NOMO-1 treated with DMSO at 0.1 percent for 48 hours (cell line): ENCODE results near the gene MPHOSPH9.

ENCODE experiments used
- DNase-seq: peaks from one replicate; lab custom pipeline; 2025; ENCODE audit not compliant: unreplicated experiment; lab: John Stamatoyannopoulos, UW

Gene MPHOSPH9

GRCh38 chr12:123131879-123132402, 101.0 kb downstream of the MPHOSPH9 start:
- no peak for DNase-seq

DNA sequence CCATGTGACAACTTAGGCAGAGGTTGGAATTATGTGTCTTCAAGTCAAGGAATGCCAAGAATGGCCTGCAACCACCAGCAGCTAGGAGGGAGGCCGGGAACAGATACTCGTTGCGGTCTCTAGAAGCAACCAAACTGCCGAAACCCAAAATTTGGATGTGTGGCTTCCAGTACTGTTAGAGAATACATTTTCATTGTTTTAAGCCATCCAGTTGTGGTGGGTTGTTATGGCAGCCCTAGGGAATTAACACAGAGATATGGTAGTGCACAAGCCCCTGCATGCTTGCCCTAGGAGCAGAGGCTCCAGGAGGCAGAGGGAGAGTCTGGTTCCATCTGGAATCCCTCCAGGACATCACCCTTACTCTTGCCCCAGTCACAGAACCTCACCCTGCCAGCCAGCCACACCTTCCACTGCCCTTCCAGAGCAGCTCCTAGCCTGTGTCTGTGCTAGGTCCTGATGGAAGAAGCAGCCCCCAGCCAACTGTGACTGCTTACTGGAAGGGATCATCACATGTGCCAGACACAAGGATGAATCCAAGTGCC, 101.6 kb downstream of the MPHOSPH9 start:
- DNase-seq = no peak

GRCh38 chr12:123129621-123130020, 103.3 kb downstream of the MPHOSPH9 start:
- no peak for DNase-seq

DNA sequence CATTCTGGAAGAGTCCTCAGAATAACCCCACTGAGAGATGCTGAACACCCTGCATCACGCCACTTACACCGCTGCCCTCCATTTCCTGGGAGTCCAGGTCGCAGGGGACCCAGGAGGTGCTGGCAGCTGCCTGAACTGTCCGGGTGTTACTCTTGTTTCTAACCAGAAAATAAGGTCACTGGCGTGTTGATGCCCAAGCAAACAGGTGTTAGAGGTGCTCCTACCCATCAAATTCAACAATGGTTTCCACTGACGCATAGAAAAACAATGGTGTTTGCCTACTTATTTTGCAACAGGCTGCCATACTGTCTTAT, 105.8 kb downstream of the MPHOSPH9 start:
- DNase-seq = no peak

DNA sequence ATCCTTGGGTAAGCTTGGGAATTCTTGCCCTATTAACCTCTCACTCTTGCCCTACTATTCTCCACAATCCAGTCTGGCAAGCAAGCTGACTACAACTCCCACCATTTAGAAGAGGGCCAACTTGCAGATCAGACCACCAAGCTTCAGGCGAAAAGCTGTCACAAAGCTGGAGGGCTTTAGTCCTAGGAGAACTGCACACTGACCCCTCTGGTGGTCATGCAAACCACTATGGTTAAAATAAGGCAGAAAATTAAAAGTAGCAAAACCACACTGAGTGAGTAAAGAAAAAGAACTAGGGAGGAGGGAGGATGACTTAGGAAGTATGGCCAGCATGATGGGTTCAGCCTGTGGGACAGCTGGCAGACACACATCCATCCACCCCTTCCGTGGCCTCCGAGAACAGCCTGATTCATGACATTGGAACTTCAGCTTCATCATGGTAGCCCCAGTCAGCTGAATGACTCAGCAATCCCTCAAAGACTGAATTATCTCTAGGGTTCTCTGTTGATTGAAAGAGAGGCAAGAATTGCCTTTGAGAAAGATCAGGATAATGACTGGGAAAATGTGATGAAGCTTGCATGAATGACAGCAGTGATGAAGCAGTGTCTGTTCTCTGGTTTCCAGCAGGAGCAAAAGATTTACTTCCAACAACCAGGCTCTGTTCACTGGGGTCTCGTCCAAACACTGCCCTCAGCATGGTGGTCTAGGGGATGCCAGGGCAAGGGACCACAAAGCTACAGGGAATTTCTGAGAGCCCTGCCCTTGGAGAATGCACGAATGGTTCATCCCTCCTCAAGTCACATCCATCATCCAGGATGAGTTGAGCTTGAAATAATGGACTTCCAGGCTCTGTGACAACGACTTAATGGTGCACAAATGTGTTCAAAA, 106.4 kb downstream of the MPHOSPH9 start:
- peak; percentile 40 for DNase-seq

GRCh38 chr12:123122626-123123025, 110.3 kb downstream of the MPHOSPH9 start:
- DNase-seq = no peak

GRCh38 chr12:123121670-123122069, 111.3 kb downstream of the MPHOSPH9 start:
- DNase-seq = no peak

DNA sequence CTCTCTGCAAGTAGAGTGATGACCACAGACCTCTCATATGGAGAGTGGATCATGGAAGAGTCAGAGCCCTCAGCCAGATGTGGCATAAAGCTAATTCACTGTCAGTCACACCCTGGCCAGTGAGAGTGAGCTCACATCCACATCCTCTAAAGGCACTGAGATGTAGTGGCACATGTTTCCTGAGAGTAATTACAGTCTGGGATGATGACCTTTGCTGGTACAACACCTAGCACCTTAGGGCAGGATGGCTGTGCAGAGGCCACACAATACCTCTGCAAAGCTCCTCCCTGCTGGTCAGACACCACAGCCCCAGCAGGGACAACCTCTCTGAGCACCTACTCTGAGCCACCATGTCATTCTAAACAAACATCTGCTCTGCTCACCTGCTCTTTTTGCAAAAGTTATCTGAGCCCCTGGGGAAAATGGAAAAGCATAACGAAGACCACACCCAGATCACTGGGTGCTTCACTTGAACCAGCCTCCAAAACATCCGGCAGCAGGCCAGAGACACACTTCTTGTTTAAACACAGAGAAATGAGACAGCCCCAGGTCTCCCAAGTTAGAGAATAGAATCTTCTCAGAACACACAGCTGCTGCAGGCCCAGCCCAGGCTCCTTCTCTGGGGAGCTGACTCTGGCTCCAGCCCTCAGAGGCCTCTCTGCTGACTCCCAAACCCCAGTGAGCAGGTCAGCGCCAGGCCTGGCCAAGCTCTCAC, 112.3 kb downstream of the MPHOSPH9 start:
- DNase-seq = no peak

DNA sequence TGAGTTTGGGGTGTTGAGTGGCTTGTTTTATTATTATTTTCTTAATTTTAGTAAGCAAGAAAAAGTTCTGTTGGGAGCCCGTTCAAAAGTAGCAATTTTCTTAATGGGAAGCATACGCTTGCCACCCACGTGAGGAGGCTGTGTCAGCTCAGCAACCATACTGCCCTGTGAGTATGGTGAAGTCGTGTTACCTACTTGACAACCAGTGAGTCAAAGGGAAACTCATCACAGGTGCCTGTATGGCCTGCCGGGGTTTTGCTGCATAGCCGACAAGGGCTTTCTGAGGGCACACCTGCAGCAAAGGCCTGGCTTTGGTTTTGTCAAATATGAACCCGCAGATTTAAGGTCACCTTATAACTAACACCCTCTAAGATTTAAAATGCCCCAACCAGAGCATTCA, 113.1 kb downstream of the MPHOSPH9 start:
- DNase-seq = no peak

DNA sequence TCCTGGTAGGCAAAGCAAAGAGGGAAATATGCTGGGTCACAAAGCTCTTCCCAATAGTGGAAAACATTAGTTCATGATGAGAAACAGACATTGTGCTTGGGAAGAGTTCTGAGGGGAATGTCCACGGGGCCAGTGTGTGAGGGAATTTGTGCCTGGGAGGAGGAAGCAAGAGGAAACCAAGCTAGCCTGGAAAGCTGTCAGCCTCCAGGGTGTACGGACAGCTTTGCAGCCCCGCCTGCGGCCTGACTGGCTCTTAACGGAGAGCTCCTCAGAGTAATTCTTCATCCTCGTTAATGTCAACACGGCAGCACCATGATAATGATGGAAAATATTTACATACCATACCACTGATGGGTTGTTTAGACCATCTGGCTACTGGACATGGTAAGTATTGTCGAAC, 114.4 kb downstream of the MPHOSPH9 start:
- DNase-seq = no peak

DNA sequence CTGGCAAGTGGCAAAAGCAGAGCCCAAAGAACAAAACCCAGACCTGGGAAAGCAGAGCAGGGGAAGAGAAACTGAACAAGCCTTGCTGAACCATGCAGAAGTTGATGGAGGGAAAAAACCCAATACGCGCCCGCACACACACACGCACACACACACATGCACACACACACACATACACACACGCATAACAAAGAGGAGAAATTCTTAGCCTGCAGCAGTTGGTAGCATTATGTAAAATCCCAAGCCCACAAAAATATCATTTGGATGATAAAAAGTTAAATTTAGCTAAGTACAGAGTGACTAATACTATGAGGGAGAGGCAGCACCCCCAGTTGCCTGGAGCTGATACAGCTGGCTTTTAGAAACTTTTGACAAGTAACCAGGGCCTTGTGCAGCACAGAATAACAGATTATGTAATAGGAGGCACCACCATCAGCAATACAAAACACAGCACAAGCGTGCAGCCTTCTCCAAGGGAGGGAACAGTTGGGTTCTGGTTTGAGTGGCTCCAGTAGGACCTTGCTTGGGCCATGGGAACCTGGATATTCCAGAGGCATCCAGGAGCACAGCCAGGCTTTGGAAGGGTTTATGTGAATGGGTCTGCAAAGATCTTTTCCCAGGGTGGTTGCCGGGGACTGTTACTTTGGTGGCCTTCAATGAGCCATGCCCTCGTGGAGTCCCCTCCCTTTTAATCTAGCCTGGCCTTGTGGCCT, 117.4 kb downstream of the MPHOSPH9 start:
- peak; percentile 68 for DNase-seq

- no peak for DNase-seq
These were observed 118.4 kb downstream of the MPHOSPH9 start for GRCh38 chr12:123114304-123115083.

DNA sequence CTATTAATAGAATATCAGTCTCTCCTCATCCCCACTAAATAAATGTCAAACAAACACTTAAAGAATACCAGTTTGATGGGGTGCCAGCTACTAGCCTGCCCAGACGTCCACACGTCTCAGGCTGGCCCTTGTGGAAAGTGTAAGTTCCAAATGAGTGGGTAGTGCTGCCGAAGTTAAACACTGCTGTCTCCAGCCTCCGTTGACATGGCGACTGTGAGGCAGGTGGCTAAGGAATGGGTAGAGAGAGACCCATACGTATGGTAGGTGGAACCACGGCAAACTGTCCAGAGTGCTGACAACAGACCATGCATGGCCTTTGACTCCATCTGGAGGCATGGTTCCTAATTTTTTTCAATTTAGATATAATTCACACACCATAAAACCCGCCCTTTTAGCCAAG, 119.9 kb downstream of the MPHOSPH9 start:
- DNase-seq = no peak

DNA sequence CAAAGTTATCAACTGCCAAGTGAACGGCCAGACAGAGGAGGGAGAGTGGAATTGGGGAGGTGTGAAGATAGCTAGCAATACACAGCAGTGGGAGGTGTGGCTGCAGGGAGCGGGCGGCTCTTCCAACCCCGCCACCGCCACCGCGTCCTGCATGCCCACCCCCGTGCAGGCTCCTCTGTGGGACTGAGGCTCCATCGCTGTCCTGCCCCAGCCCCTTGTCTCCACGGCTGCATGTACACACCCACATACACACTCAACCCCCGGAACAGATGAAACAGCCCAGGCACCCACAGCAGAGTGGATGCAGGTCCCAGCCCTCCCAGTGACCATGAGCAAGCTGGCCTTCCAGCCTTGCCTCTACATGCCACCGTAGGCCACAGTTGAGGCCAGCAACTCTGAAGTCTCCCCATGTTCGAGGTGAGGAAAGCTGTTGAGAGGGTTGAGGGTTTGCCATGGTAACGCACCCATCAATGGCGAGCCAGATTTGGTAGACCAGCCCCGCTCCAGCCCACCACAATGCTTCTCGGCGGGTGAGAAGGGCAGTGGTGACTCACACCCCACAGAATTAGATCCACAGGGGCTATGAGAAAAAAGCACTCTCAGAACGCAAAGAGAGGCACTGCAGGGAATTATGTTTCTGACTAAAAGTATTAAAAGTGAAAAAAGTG, 121.3 kb downstream of the MPHOSPH9 start:
- no peak for DNase-seq

DNA sequence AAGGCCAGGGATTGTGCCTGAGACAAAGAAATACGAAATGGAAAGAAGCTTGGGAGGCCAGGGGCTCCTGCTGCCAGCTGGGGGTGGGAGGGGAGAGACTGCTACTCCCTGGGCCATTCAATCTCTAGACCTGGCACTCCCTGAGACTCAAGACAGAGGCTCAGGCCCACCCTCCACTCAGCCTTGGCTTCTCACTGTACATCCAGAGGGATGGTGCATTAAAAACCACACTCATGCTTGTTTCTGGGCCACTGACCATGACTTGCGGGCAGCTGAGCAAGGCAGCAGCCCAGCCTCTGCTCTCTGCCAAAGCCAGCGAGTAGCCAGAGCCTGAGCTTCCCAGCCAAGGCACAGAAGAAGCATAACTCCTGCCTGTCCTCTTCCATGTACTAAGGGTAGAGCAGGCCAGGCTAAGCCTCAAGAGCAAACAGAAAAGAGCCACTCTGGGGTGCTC, 123.6 kb downstream of the MPHOSPH9 start:
- DNase-seq = no peak

GRCh38 chr12:123108682-123109066, 124.3 kb downstream of the MPHOSPH9 start:
- DNase-seq = no peak

DNA sequence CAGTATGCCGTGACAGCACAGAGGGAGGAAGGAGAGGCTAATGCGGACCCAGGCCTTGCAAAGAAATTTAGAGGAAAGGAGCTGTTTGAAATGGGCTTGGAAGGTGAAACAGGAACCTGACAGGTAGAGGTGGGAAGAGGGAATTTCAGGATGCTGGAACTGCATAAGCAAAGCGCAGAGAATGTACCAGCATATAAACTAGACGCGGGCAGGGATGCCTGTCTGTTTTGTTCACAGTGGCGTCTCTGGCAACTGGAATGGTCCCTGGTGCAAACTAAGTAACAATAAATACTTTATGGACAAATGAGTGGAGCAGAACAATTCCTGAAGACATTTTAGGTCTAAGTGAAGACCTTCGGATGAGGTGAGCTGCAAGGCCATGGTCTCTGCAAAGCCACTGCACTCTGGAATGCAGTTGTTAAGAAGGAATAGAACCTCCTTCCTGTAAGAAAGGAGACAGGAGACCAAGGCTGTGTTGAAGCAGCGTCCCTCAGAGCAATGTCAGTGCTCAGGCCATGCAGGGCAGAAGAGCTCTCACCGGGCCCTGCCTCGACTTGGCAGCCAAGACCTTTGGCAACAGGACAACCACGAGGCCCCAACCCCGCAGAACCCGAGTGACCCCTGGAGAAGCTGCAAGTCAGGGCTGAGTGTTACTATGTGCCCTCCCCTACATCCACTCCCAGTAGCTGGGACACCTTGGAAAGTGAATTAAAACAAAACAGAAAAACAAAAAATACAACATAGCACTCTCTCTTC, 124.8 kb downstream of the MPHOSPH9 start:
- DNase-seq = no peak

- peak; percentile 79 for DNase-seq
These were observed 126.1 kb downstream of the MPHOSPH9 start for GRCh38 chr12:123106640-123107359.
